OCI-LY1 (cell line): ENCODE data around the gene DACH1.

ENCODE experiments used
- EZH2 ChIP-seq: fragments of 200-600 bp; sonication (generic), shearing (Covaris generic); IDR thresholded peaks from 2 replicates; pipeline ENCODE4 v1.8.0; 2017; ENCODE audit warnings: borderline replicate concordance, mixed run types, mild to moderate bottlenecking, antibody characterized with exemption, low read length, moderate library complexity, mixed read lengths
- TF ChIP-seq, protein P1 (sequence below): fragments of 200-600 bp; sonication (generic), shearing (Covaris generic); IDR thresholded peaks from 2 replicates; pipeline ENCODE4 v1.5.1; 2017; ENCODE audit warnings: mild to moderate bottlenecking, antibody characterized with exemption, low read length, moderate library complexity, mixed read lengths

DNA sequence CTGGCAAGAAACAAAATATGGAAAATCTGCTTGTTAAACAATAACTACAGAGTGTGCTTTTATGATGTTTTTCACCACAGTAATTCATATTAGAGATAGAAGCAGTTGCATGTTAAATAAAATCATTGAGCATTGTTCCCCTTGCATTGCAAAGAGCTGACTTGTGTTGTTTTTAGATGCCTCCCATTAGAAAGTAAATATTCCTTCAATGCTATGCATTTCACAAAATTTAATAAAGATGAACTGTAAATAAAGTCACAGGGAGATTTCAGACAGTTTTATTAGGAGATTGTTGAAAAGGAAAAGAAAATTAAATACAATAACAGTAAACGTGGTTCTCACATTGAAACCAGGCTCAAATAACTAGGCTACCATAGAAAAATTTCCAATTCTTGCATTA is 429.3 kb downstream of the DACH1 start:
- TF ChIP-seq, protein P1, sequence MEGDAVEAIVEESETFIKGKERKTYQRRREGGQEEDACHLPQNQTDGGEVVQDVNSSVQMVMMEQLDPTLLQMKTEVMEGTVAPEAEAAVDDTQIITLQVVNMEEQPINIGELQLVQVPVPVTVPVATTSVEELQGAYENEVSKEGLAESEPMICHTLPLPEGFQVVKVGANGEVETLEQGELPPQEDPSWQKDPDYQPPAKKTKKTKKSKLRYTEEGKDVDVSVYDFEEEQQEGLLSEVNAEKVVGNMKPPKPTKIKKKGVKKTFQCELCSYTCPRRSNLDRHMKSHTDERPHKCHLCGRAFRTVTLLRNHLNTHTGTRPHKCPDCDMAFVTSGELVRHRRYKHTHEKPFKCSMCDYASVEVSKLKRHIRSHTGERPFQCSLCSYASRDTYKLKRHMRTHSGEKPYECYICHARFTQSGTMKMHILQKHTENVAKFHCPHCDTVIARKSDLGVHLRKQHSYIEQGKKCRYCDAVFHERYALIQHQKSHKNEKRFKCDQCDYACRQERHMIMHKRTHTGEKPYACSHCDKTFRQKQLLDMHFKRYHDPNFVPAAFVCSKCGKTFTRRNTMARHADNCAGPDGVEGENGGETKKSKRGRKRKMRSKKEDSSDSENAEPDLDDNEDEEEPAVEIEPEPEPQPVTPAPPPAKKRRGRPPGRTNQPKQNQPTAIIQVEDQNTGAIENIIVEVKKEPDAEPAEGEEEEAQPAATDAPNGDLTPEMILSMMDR: no peak
- no peak for TF ChIP-seq EZH2
